ENCODE data around the gene KRT17.
"Not testable (repeated sequence)": the region's sequence is repeated elsewhere in the genome, so short reads cannot be mapped to it uniquely, and the experiment has no call there.

The KRT17 gene

GRCh38 chr17:41626028-41626913 is 1.9 kb upstream of the KRT17 start:
- not testable (repeated sequence) for H3K27ac ChIP-seq (replicated peaks; ENCODE audit: low read length); H2AK5ac ChIP-seq (ENCODE audit: low read depth, low read length)
- no CpG with 5 or more reads among the region's 17 CpGs for WGBS, 2 donors (ENCODE audit: extremely low coverage in 2 of 2, insufficient read length in 2 of 2, insufficient replicate concordance in 1 of 2)

GRCh38 chr17:41625602-41626001 is 1.2 kb upstream of the KRT17 start:
- H3K18ac ChIP-seq (ENCODE audit: low read length), result no peak overlapping the region
- H3K4ac ChIP-seq (ENCODE audit: low read length), result no peak overlapping the region
- no peak overlapping the region for H4K91ac ChIP-seq (ENCODE audit: low read depth, low read length, poor library complexity)
- DNase-seq (ENCODE audit: low spot score), result no peak
- H3K79me1 ChIP-seq (ENCODE audit: low read depth, low read length), result no peaks in the 10 kb centered on the region
- H3K36me3 ChIP-seq (replicated peaks in 1 of 2; ENCODE audit: control insufficient read depth in 2 of 2, insufficient read depth in 2 of 2, low read length in 2 of 2), result no peaks in the 10 kb centered on the region
- no peak overlapping the region for H3K4me3 ChIP-seq (ENCODE audit: low read length in 2 of 2)
- no peak overlapping the region for H3K4me2 ChIP-seq (ENCODE audit: insufficient read depth, low read length, poor library complexity, severe bottlenecking)
- peaks cover 0 to 4% (median 0%) of the 10 kb centered on the region in 3 experiments for H3K27me3 ChIP-seq (ENCODE audit: control insufficient read depth in 3 of 3, insufficient read depth in 3 of 3, low read depth in 1 of 3, low read length in 3 of 3)
- no CpG with 5 or more reads among the region's 16 CpGs for WGBS, 2 donors (ENCODE audit: extremely low coverage in 2 of 2, insufficient read length in 2 of 2, insufficient replicate concordance in 1 of 2)
- no peak overlapping the region for H2AK5ac ChIP-seq (ENCODE audit: low read depth, low read length)
- no peak overlapping the region for H3K27ac ChIP-seq (replicated peaks; ENCODE audit: low read length)
- H3K9me3 ChIP-seq (replicated peaks in 1 of 2; ENCODE audit: control insufficient read depth in 2 of 2, insufficient read depth in 1 of 2, low read depth in 1 of 2, low read length in 2 of 2), result no peaks in the 10 kb centered on the region
- peaks cover 0 to 7% of the 10 kb centered on the region in 2 donors for H3K4me1 ChIP-seq (ENCODE audit: control insufficient read depth in 2 of 2, insufficient read depth in 1 of 2, low read depth in 1 of 2, low read length in 2 of 2)
- H3K9ac ChIP-seq (ENCODE audit: low read depth, low read length, poor library complexity), result peak overlapping the region; percentile 12
- no peak overlapping the region for H2BK12ac ChIP-seq (ENCODE audit: low read length)
- H4K8ac ChIP-seq (ENCODE audit: low read depth, low read length), result no peak overlapping the region
- no peak overlapping the region for H3K14ac ChIP-seq (ENCODE audit: low read length)
- H2BK5ac ChIP-seq (ENCODE audit: low read length), result no peak overlapping the region
- no peak overlapping the region for H2BK120ac ChIP-seq (ENCODE audit: low read depth, low read length)
- H2AFZ ChIP-seq (ENCODE audit: low read length), result no peak overlapping the region
- no peak overlapping the region for H2BK15ac ChIP-seq (ENCODE audit: low read length)
- H3K23ac ChIP-seq (ENCODE audit: low read depth, low read length, poor library complexity), result peak overlapping the region; percentile 31

More at GRCh38 chr17:41626028-41626913, 1.9 kb upstream of the KRT17 start:
- H3K4ac ChIP-seq (ENCODE audit: low read length); H2BK12ac ChIP-seq (ENCODE audit: low read length); DNase-seq (ENCODE audit: low spot score); H4K8ac ChIP-seq (ENCODE audit: low read depth, low read length); H3K27me3 ChIP-seq (ENCODE audit: control insufficient read depth in 3 of 3, insufficient read depth in 3 of 3, low read depth in 1 of 3, low read length in 3 of 3); H3K79me1 ChIP-seq (ENCODE audit: low read depth, low read length); H2AFZ ChIP-seq (ENCODE audit: low read length); H2BK120ac ChIP-seq (ENCODE audit: low read depth, low read length); H2BK5ac ChIP-seq (ENCODE audit: low read length); H2BK15ac ChIP-seq (ENCODE audit: low read length); H4K91ac ChIP-seq (ENCODE audit: low read depth, low read length, poor library complexity); H3K4me1 ChIP-seq (ENCODE audit: control insufficient read depth in 2 of 2, insufficient read depth in 1 of 2, low read depth in 1 of 2, low read length in 2 of 2); H3K4me2 ChIP-seq (ENCODE audit: insufficient read depth, low read length, poor library complexity, severe bottlenecking); H3K36me3 ChIP-seq (replicated peaks in 1 of 2; ENCODE audit: control insufficient read depth in 2 of 2, insufficient read depth in 2 of 2, low read length in 2 of 2); H3K9me3 ChIP-seq (replicated peaks in 1 of 2; ENCODE audit: control insufficient read depth in 2 of 2, insufficient read depth in 1 of 2, low read depth in 1 of 2, low read length in 2 of 2); H3K4me3 ChIP-seq (ENCODE audit: low read length in 2 of 2); H3K9ac ChIP-seq (ENCODE audit: low read depth, low read length, poor library complexity); H3K23ac ChIP-seq (ENCODE audit: low read depth, low read length, poor library complexity): not testable (repeated sequence)
- Histone ChIP-seq H3K18ac (ENCODE audit: low read length) (peak overlapping the region; percentile 80), H3K14ac (ENCODE audit: low read length) (peak overlapping the region; percentile 38)

- H2AFZ ChIP-seq (ENCODE audit: low read length), result not testable (repeated sequence)
These were observed 1.1 kb downstream of the KRT17 start for GRCh38 chr17:41623184-41623861.

More at GRCh38 chr17:41623184-41623861, 1.1 kb downstream of the KRT17 start:
- not testable (repeated sequence) for H3K9ac ChIP-seq (ENCODE audit: low read depth, low read length, poor library complexity); H3K79me1 ChIP-seq (ENCODE audit: low read depth, low read length); H4K91ac ChIP-seq (ENCODE audit: low read depth, low read length, poor library complexity); H3K9me3 ChIP-seq (replicated peaks in 1 of 2; ENCODE audit: control insufficient read depth in 2 of 2, insufficient read depth in 1 of 2, low read depth in 1 of 2, low read length in 2 of 2); H3K14ac ChIP-seq (ENCODE audit: low read length); H4K8ac ChIP-seq (ENCODE audit: low read depth, low read length); H2BK5ac ChIP-seq (ENCODE audit: low read length); DNase-seq (ENCODE audit: low spot score); H3K23ac ChIP-seq (ENCODE audit: low read depth, low read length, poor library complexity); H3K4ac ChIP-seq (ENCODE audit: low read length); H3K4me2 ChIP-seq (ENCODE audit: insufficient read depth, low read length, poor library complexity, severe bottlenecking); H3K36me3 ChIP-seq (replicated peaks in 1 of 2; ENCODE audit: control insufficient read depth in 2 of 2, insufficient read depth in 2 of 2, low read length in 2 of 2); H2BK12ac ChIP-seq (ENCODE audit: low read length); H3K27me3 ChIP-seq (ENCODE audit: control insufficient read depth in 3 of 3, insufficient read depth in 3 of 3, low read depth in 1 of 3, low read length in 3 of 3); H3K4me3 ChIP-seq (ENCODE audit: low read length in 2 of 2); H2BK15ac ChIP-seq (ENCODE audit: low read length); H3K4me1 ChIP-seq (ENCODE audit: control insufficient read depth in 2 of 2, insufficient read depth in 1 of 2, low read depth in 1 of 2, low read length in 2 of 2); H3K27ac ChIP-seq (replicated peaks; ENCODE audit: low read length)
- H2BK120ac ChIP-seq (ENCODE audit: low read depth, low read length), result peak overlapping the region; percentile 6
- WGBS, 2 donors (ENCODE audit: extremely low coverage in 2 of 2, insufficient read length in 2 of 2, insufficient replicate concordance in 1 of 2), result no CpG with 5 or more reads among the region's 10 CpGs
- H3K18ac ChIP-seq (ENCODE audit: low read length), result peak overlapping the region; percentile 66
- H2AK5ac ChIP-seq (ENCODE audit: low read depth, low read length), result peak overlapping the region; percentile 4
